ENCODE measurements around the gene SEMA5A.

DNA sequence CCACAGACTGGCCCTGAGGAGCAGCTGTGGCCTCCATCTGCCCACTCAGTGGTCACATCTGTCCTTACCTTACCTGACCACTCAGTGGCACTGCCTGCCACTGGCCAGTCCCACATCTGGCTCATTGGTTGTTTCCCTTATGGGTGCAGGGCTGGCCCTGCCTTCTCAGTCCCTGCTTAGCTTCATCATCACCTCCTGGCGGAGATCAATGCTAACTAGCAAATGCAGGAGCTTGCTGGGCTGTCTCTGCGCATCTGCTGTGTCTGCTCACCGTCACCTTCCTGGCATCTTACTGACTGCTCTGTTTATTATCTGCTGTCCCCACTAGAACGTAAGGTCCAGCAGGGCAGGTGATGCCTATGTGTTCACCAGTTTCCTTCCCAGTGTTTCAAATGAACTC lies 356.9 kb downstream of the SEMA5A start:
- TF ChIP-seq, protein P1, sequence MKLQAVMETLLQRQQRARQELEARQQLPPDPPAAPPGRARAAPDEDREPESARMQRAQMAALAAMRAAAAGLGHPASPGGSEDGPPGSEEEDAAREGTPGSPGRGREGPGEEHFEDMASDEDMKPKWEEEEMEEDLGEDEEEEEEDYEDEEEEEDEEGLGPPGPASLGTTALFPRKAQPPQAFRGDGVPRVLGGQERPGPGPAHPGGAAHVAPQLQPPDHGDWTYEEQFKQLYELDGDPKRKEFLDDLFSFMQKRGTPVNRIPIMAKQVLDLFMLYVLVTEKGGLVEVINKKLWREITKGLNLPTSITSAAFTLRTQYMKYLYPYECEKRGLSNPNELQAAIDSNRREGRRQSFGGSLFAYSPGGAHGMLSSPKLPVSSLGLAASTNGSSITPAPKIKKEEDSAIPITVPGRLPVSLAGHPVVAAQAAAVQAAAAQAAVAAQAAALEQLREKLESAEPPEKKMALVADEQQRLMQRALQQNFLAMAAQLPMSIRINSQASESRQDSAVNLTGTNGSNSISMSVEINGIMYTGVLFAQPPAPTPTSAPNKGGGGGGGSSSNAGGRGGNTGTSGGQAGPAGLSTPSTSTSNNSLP (IDR thresholded peaks at IDR 0.05; ENCODE audit: low read depth, low read length): no peak
- no peak for TF ChIP-seq TARDBP (CRISPR knock-in tag; IDR thresholded peaks at IDR 0.05)
- no peak for TF ChIP-seq ZSCAN20 (CRISPR knock-in tag; IDR thresholded peaks at IDR 0.05; ENCODE audit: borderline replicate concordance)
- TF ChIP-seq, protein P2, sequence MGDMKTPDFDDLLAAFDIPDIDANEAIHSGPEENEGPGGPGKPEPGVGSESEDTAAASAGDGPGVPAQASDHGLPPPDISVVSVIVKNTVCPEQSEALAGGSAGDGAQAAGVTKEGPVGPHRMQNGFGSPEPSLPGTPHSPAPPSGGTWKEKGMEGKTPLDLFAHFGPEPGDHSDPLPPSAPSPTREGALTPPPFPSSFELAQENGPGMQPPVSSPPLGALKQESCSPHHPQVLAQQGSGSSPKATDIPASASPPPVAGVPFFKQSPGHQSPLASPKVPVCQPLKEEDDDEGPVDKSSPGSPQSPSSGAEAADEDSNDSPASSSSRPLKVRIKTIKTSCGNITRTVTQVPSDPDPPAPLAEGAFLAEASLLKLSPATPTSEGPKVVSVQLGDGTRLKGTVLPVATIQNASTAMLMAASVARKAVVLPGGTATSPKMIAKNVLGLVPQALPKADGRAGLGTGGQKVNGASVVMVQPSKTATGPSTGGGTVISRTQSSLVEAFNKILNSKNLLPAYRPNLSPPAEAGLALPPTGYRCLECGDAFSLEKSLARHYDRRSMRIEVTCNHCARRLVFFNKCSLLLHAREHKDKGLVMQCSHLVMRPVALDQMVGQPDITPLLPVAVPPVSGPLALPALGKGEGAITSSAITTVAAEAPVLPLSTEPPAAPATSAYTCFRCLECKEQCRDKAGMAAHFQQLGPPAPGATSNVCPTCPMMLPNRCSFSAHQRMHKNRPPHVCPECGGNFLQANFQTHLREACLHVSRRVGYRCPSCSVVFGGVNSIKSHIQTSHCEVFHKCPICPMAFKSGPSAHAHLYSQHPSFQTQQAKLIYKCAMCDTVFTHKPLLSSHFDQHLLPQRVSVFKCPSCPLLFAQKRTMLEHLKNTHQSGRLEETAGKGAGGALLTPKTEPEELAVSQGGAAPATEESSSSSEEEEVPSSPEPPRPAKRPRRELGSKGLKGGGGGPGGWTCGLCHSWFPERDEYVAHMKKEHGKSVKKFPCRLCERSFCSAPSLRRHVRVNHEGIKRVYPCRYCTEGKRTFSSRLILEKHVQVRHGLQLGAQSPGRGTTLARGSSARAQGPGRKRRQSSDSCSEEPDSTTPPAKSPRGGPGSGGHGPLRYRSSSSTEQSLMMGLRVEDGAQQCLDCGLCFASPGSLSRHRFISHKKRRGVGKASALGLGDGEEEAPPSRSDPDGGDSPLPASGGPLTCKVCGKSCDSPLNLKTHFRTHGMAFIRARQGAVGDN (CRISPR knock-in tag; IDR thresholded peaks at IDR 0.05): no peak
- TF ChIP-seq, protein P3, sequence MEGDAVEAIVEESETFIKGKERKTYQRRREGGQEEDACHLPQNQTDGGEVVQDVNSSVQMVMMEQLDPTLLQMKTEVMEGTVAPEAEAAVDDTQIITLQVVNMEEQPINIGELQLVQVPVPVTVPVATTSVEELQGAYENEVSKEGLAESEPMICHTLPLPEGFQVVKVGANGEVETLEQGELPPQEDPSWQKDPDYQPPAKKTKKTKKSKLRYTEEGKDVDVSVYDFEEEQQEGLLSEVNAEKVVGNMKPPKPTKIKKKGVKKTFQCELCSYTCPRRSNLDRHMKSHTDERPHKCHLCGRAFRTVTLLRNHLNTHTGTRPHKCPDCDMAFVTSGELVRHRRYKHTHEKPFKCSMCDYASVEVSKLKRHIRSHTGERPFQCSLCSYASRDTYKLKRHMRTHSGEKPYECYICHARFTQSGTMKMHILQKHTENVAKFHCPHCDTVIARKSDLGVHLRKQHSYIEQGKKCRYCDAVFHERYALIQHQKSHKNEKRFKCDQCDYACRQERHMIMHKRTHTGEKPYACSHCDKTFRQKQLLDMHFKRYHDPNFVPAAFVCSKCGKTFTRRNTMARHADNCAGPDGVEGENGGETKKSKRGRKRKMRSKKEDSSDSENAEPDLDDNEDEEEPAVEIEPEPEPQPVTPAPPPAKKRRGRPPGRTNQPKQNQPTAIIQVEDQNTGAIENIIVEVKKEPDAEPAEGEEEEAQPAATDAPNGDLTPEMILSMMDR (CRISPR knock-in tag; IDR thresholded peaks at IDR 0.05): no peak
- TF ChIP-seq TOE1 (CRISPR knock-in tag; IDR thresholded peaks at IDR 0.05): no peak
- TF ChIP-seq TCF7L2 (IDR thresholded peaks at IDR 0.05; ENCODE audit: low read depth, low read length): no peak
- TF ChIP-seq FOXA1 (IDR thresholded peaks at IDR 0.05): no peak
- TF ChIP-seq FOXA1 (CRISPR knock-in tag; IDR thresholded peaks at IDR 0.05): no peak
- no peak for TF ChIP-seq TSC22D2 (CRISPR knock-in tag; IDR thresholded peaks at IDR 0.05; ENCODE audit: borderline replicate concordance)
- TF ChIP-seq ERF (CRISPR knock-in tag; IDR thresholded peaks at IDR 0.05): no peak
- no peak for TF ChIP-seq ZNF816 (CRISPR knock-in tag; IDR thresholded peaks at IDR 0.05; ENCODE audit: borderline replicate concordance)
